OCI-LY3 (cell line): ENCODE measurements around the gene COA6.

ENCODE experiments used
- H2AFZ ChIP-seq: fragments of 200-600, 300-600 bp; shearing (Covaris generic); 2 replicates; pipeline ENCODE4 v1.6.0; 2014; ENCODE audit warnings: antibody characterized with exemption, low read depth, low read length
- H3K27ac ChIP-seq: fragments of 200-600, 300-600 bp; sonication (generic); 2 replicates; pipeline ENCODE4 v1.5.1; 2014; ENCODE audit warnings: mild to moderate bottlenecking, low read length, moderate library complexity, mixed read lengths
- H3K27me3 ChIP-seq: fragments of 200-600, 300-600 bp; sonication (generic); 2 replicates; pipeline ENCODE4 v1.6.1; 2014; ENCODE audit warnings: low read depth, low read length, mixed read lengths
- H3K36me3 ChIP-seq: fragments of 200-600, 300-600 bp; sonication (generic); replicated peaks from 2 replicates; pipeline ENCODE3; 2014; ENCODE audit warnings: low read depth, low read length, mixed read lengths
- H3K4me1 ChIP-seq: fragments of 300-600, 200-600 bp; sonication (generic); 2 replicates; pipeline ENCODE4 v1.6.1; 2014; ENCODE audit warnings: low read length, mixed read lengths
- H3K4me2 ChIP-seq: fragments of 200-600, 300-600 bp; sonication (generic); 2 replicates; pipeline ENCODE4 v1.6.1; 2014; ENCODE audit warnings: low read length, mixed read lengths
- H3K4me3 ChIP-seq: fragments of 300-600, 200-600 bp; sonication (generic); 2 replicates; pipeline ENCODE4 v1.5.1; 2014; ENCODE audit warnings: antibody characterized with exemption, mild to moderate bottlenecking, low read length, moderate library complexity
- H3K79me2 ChIP-seq: fragments of 300-600, 200-600 bp; shearing (Covaris generic); 2 replicates; pipeline ENCODE4 v1.6.1; 2014; ENCODE audit warnings: mild to moderate bottlenecking, low read length, mixed read lengths
- H3K9ac ChIP-seq: fragments of 300-600, 200-600 bp; shearing (Covaris generic); 2 replicates; pipeline ENCODE4 v1.6.0; 2014; ENCODE audit warnings: mild to moderate bottlenecking, low read length, moderate library complexity
- H3K9me3 ChIP-seq: fragments of 200-600, 300-600 bp; shearing (Covaris generic); 2 replicates; pipeline ENCODE4 v1.6.1; 2014; ENCODE audit warnings: low read length, mixed read lengths; ENCODE audit not compliant: insufficient read depth
- H4K20me1 ChIP-seq: fragments of 200-600, 300-600 bp; sonication (generic); 2 replicates; pipeline ENCODE4 v1.6.1; 2016; ENCODE audit warnings: low read length, mixed read lengths; ENCODE audit not compliant: insufficient read depth
- EZH2phosphoT487 ChIP-seq: fragments of 200-600 bp; shearing (Covaris generic); IDR thresholded peaks from 2 replicates; pipeline ENCODE4 v1.6.1; 2018; ENCODE audit warnings: antibody characterized with exemption, mixed run types, low read depth
- TF ChIP-seq, protein P1 (sequence below): fragments of 200-600, 300-600 bp; sonication (generic); IDR thresholded peaks from 2 replicates; pipeline ENCODE4 v1.5.1; 2014; ENCODE audit warnings: antibody characterized with exemption, low read length, low read depth

Gene COA6

DNA sequence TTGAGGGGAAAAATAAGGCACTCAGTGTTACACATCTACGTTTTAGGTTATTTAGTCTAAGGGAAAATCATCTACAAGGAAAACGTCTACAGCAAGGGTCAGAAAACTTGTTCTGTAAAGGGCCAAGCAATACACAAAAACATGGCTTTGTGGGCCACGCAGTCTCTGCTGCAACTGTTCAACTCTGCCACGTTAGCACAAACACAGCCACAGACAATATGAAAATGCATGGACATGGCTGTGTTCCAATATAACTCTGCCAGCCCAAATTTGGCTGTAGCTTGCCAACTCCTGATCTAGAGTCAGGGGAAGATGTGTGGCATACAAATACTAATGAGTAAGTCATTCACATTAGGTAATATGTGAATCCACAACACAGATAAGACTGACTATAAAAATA is 40.7 kb downstream of the COA6 start:
- H3K79me2 ChIP-seq: no peaks in the 10 kb centered on the region
- H3K4me2 ChIP-seq: no peak overlapping the region
- no peak overlapping the region for H3K27ac ChIP-seq
- TF ChIP-seq, protein P1, sequence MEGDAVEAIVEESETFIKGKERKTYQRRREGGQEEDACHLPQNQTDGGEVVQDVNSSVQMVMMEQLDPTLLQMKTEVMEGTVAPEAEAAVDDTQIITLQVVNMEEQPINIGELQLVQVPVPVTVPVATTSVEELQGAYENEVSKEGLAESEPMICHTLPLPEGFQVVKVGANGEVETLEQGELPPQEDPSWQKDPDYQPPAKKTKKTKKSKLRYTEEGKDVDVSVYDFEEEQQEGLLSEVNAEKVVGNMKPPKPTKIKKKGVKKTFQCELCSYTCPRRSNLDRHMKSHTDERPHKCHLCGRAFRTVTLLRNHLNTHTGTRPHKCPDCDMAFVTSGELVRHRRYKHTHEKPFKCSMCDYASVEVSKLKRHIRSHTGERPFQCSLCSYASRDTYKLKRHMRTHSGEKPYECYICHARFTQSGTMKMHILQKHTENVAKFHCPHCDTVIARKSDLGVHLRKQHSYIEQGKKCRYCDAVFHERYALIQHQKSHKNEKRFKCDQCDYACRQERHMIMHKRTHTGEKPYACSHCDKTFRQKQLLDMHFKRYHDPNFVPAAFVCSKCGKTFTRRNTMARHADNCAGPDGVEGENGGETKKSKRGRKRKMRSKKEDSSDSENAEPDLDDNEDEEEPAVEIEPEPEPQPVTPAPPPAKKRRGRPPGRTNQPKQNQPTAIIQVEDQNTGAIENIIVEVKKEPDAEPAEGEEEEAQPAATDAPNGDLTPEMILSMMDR: no peak
- no peak for TF ChIP-seq EZH2phosphoT487
- no peaks in the 10 kb centered on the region for H3K9me3 ChIP-seq
- no peaks in the 10 kb centered on the region for H3K36me3 ChIP-seq
- no peaks in the 10 kb centered on the region for H4K20me1 ChIP-seq
- H3K27me3 ChIP-seq: no peaks in the 10 kb centered on the region
- H2AFZ ChIP-seq: no peak overlapping the region
- no peak overlapping the region for H3K4me3 ChIP-seq
- no peaks in the 10 kb centered on the region for H3K4me1 ChIP-seq
- no peak overlapping the region for H3K9ac ChIP-seq

DNA sequence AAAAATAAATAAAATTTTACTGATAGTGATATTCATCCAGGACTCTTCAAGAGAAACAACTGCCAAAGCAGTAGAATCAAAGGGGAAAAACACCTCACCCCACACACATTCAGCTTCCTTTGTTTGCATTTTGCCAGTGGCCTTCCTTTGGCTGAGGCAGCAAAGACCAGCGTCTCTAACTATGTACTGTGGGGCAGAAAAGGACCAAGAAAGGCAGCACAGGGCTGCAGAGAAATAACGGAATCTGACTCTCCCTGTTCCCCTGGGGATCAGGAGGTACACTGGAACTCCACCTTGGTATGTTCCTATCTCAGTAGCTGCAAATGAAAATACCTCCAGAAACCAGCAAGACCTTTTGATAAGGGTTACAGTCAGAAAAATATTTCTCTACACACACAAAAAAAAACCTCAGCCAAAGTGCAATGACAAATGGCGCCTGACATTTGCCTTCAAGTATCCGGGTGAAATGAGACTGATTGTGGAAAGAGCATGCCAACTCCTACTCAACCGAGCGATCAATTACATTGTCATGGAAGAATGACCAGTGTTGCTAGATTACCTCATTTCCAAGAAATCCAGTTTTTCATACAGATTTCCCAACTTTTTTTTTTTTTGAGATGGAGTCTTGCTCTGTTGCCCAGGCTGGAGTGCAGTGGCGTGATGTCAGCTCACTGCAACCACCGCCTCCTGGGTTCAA is 54.8 kb downstream of the COA6 start:
- Histone ChIP-seq H2AFZ (no peak overlapping the region), H3K27ac (no peak overlapping the region), H4K20me1 (no peaks in the 10 kb centered on the region), H3K4me3 (no peak overlapping the region), H3K9ac (no peak overlapping the region), H3K27me3 (no peaks in the 10 kb centered on the region), H3K4me2 (no peak overlapping the region), H3K36me3 (peaks cover 8% of the 10 kb centered on the region), H3K79me2 (no peaks in the 10 kb centered on the region), H3K9me3 (no peaks in the 10 kb centered on the region), H3K4me1 (no peaks in the 10 kb centered on the region)
- TF ChIP-seq, protein P1: no peak
- no peak for TF ChIP-seq EZH2phosphoT487

DNA sequence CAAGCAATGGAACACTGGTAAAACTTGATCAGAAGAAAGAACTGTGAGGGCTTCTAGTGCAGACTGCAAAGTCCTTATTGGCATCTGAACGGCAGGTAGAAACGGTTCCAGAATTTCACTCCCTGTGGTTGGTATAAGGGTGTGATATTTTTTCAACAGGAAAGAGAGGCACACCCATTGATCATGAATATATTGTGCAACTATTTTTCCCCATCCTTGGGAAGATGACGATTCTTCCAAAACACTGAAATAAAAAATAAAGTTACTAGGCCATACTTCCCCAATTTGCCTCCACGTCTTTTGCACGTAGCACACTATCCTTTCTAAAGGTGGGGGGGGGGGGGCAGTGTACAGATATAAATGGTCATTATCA is 56.2 kb downstream of the COA6 start:
- H3K36me3 ChIP-seq: peaks cover 8% of the 10 kb centered on the region
- no peak overlapping the region for H3K27ac ChIP-seq
- no peak overlapping the region for H3K4me3 ChIP-seq
- H3K4me1 ChIP-seq: no peaks in the 10 kb centered on the region
- no peaks in the 10 kb centered on the region for H4K20me1 ChIP-seq
- H3K4me2 ChIP-seq: no peak overlapping the region
- no peaks in the 10 kb centered on the region for H3K27me3 ChIP-seq
- no peak overlapping the region for H2AFZ ChIP-seq
- no peaks in the 10 kb centered on the region for H3K9me3 ChIP-seq
- no peaks in the 10 kb centered on the region for H3K79me2 ChIP-seq
- TF ChIP-seq EZH2phosphoT487: no peak
- TF ChIP-seq, protein P1: no peak
- no peak overlapping the region for H3K9ac ChIP-seq

DNA sequence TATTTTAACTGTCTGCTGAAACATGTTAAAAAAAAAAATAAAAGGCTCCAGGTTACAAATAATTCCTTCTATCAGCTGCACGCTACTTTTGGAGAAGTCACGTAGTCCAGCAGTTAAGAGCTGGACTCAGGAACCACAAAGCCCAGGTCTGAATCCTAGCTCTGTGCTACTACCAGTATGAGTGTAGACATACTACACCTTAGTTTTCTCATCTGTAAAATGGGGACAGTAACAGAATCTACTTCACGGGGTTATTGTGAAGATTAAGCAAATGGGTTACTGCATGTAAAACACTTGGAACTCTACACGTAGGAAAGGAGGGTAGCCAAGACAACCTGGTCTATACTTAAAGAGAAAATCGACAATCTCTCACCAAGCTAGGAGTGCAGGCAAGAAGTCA is 57.4 kb downstream of the COA6 start:
- Histone ChIP-seq H4K20me1 (no peaks in the 10 kb centered on the region), H3K4me2 (no peak overlapping the region), H3K79me2 (no peaks in the 10 kb centered on the region), H3K27me3 (no peaks in the 10 kb centered on the region), H3K4me1 (no peaks in the 10 kb centered on the region), H2AFZ (no peak overlapping the region), H3K9me3 (no peaks in the 10 kb centered on the region), H3K4me3 (no peak overlapping the region), H3K9ac (no peak overlapping the region), H3K36me3 (peaks cover 8% of the 10 kb centered on the region), H3K27ac (no peak overlapping the region)
- no peak for TF ChIP-seq EZH2phosphoT487
- TF ChIP-seq, protein P1: no peak
